ENCODE results near the gene GAB3.
"Not testable (repeated sequence)": the region's sequence is repeated elsewhere in the genome, so short reads cannot be mapped to it uniquely, and the experiment has no call there.

GAB3 gene

DNA sequence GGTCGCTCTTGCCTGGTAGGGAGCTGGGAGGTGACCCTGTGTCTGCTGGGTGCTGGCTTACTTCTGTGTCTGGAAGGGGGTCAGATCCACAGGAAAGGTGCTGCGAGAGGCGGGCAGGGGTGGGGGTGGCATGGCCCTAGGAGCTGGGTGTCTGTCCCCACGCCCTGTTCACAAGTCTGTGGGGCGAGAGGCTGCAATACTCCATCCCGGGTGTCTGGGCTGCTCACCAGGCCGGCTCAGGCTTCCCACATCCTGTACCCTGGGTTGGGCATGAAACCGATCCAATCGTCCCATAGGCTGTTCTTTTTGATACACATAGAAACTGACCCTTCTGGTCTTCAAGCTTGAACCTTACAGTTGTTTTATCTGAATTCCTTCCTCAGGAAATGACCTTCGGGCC is 96.5 kb downstream of the GAB3 start:
- H3K4me1 ChIP-seq (ENCODE audit: insufficient read depth, low read length, poor library complexity, severe bottlenecking) = peaks cover 5% of the 10 kb centered on the region
- H3K9ac ChIP-seq (ENCODE audit: low read depth, low read length, poor library complexity, severe bottlenecking) = no peak overlapping the region
- no peaks in the 10 kb centered on the region for H3K36me3 ChIP-seq (ENCODE audit: insufficient read depth, low read length)
- TF ChIP-seq EZH2phosphoT487 (IDR thresholded peaks at IDR 0.05; ENCODE audit: borderline replicate concordance) = no peak
- TF ChIP-seq, protein P1, sequence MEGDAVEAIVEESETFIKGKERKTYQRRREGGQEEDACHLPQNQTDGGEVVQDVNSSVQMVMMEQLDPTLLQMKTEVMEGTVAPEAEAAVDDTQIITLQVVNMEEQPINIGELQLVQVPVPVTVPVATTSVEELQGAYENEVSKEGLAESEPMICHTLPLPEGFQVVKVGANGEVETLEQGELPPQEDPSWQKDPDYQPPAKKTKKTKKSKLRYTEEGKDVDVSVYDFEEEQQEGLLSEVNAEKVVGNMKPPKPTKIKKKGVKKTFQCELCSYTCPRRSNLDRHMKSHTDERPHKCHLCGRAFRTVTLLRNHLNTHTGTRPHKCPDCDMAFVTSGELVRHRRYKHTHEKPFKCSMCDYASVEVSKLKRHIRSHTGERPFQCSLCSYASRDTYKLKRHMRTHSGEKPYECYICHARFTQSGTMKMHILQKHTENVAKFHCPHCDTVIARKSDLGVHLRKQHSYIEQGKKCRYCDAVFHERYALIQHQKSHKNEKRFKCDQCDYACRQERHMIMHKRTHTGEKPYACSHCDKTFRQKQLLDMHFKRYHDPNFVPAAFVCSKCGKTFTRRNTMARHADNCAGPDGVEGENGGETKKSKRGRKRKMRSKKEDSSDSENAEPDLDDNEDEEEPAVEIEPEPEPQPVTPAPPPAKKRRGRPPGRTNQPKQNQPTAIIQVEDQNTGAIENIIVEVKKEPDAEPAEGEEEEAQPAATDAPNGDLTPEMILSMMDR (conservative IDR thresholded peaks at IDR 0.05; ENCODE audit: low read length) = no peak
- no peaks in the 10 kb centered on the region for H4K20me1 ChIP-seq (ENCODE audit: insufficient read depth, low read length, poor library complexity, severe bottlenecking)
- no peaks in the 10 kb centered on the region for H3K79me2 ChIP-seq (ENCODE audit: insufficient read depth, low read length)
- no peaks in the 10 kb centered on the region for H3K9me3 ChIP-seq (ENCODE audit: insufficient read depth, low read depth, low read length)
- H3K4me3 ChIP-seq (ENCODE audit: low read length, poor library complexity, severe bottlenecking) = no peak overlapping the region
- no peak overlapping the region for H2AFZ ChIP-seq (ENCODE audit: low read length)
- no peaks in the 10 kb centered on the region for H3K9me2 ChIP-seq (replicated peaks; ENCODE audit: low read depth, low read length)
- H3K27me3 ChIP-seq (ENCODE audit: insufficient read depth, low read length, poor library complexity, severe bottlenecking) = no peaks in the 10 kb centered on the region
- H3F3A ChIP-seq (ENCODE audit: low read depth) = no peaks in the 10 kb centered on the region
- no peak overlapping the region for H3K4me2 ChIP-seq (ENCODE audit: low read depth, low read length, poor library complexity, severe bottlenecking)

DNA sequence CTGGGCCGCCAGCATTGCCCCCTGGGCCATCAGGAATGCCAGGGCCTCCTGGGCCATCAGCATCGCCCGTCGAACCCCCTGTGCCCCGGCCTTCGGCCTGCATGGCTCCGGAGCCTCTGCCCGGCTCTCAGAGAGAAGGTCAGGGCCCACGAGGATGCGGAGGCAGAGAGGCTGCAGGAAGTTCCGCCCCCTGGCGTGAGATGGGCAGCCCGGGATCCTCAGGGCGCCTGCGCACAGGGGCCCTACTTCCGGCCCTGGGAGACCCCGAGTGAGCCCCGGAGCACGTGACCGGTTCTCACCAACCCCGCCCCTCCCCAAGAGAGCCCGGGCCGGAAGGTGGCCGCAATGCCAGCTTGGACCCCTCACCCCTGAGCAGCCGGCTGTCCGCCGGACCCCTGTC is 97.5 kb downstream of the GAB3 start, which contains the start of gene CTAG2:
Gene CTAG2, minus strand, starts transcription at position 167 of the 400 bp plus-strand sequence. Its CDS starts 64 bp downstream, at position 103.
- H3K27me3 ChIP-seq (ENCODE audit: insufficient read depth, low read length, poor library complexity, severe bottlenecking); H2AFZ ChIP-seq (ENCODE audit: low read length); H3K9ac ChIP-seq (ENCODE audit: low read depth, low read length, poor library complexity, severe bottlenecking); H3K79me2 ChIP-seq (ENCODE audit: insufficient read depth, low read length); H4K20me1 ChIP-seq (ENCODE audit: insufficient read depth, low read length, poor library complexity, severe bottlenecking); H3K4me2 ChIP-seq (ENCODE audit: low read depth, low read length, poor library complexity, severe bottlenecking); H3K9me2 ChIP-seq (replicated peaks; ENCODE audit: low read depth, low read length); H3K9me3 ChIP-seq (ENCODE audit: insufficient read depth, low read depth, low read length); H3K4me1 ChIP-seq (ENCODE audit: insufficient read depth, low read length, poor library complexity, severe bottlenecking); H3K36me3 ChIP-seq (ENCODE audit: insufficient read depth, low read length); H3K4me3 ChIP-seq (ENCODE audit: low read length, poor library complexity, severe bottlenecking); H3F3A ChIP-seq (ENCODE audit: low read depth): not testable (repeated sequence)

DNA sequence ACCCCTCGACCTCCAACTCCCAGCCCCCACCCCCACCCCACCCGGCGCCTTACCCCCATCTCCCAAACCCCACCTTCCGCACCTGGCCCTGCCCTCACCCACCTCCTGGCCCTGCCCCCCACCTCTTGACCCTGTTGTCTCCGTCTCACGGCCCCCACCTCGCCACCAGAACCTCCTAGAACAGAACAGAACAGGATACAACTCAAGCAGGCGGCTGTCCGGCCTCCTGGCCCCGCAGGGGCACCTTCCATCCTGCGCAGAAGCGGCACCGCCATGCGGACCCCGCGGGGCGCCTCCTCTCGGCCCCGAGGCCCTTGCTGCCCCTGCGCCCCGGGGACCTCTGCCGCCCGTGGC is 97.9 kb downstream of the GAB3 start:
- TF ChIP-seq, protein P1 (conservative IDR thresholded peaks at IDR 0.05; ENCODE audit: low read length) = no peak
- no peak for TF ChIP-seq EZH2phosphoT487 (IDR thresholded peaks at IDR 0.05; ENCODE audit: borderline replicate concordance)
- Histone ChIP-seq H3F3A (ENCODE audit: low read depth) (no peaks in the 10 kb centered on the region), H4K20me1 (ENCODE audit: insufficient read depth, low read length, poor library complexity, severe bottlenecking) (no peaks in the 10 kb centered on the region), H3K4me2 (ENCODE audit: low read depth, low read length, poor library complexity, severe bottlenecking) (no peak overlapping the region), H3K4me3 (ENCODE audit: low read length, poor library complexity, severe bottlenecking) (no peak overlapping the region), H3K79me2 (ENCODE audit: insufficient read depth, low read length) (no peaks in the 10 kb centered on the region), H2AFZ (ENCODE audit: low read length) (no peak overlapping the region), H3K9ac (ENCODE audit: low read depth, low read length, poor library complexity, severe bottlenecking) (no peak overlapping the region), H3K4me1 (ENCODE audit: insufficient read depth, low read length, poor library complexity, severe bottlenecking) (peaks cover 5% of the 10 kb centered on the region), H3K36me3 (ENCODE audit: insufficient read depth, low read length) (no peaks in the 10 kb centered on the region), H3K9me2 (replicated peaks; ENCODE audit: low read depth, low read length) (no peaks in the 10 kb centered on the region), H3K27me3 (ENCODE audit: insufficient read depth, low read length, poor library complexity, severe bottlenecking) (no peaks in the 10 kb centered on the region), H3K9me3 (ENCODE audit: insufficient read depth, low read depth, low read length) (no peaks in the 10 kb centered on the region)

DNA sequence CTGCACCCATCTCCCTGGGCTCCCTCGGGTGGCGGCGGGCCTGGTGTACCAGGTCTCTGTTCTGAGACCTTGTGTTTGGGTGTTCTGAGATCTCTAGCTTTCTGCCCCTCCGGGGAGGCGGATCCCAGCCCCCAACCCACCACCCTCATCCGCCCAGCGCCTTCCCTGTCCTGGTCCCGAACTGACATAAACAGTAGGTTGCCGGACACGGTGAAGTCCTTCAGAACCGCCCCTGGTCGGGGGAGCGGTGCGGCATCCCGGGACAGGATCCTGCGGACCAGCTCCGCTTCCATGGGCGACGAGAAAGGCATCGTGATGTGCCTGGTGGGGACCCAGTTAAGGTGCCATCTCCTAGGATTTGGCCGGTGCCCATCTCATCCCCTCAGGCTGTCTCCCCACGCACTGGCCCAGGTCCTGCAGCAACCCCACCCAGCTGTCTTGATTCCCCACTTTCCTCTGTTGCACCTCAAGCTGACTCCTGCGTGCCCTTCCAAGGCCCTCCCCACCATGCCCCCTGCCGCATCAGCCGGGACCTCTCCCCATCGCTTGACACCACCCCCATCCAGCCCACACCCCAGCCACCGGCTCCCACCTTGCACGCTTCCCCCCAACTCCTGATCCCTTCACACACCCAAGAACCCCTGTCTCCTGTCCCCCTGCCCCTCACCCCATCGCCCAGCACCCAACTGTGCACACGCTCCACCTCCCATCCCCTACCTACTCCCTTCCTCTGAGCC is 98.4 kb downstream of the GAB3 start:
- Histone ChIP-seq H3F3A (ENCODE audit: low read depth) (no peaks in the 10 kb centered on the region), H2AFZ (ENCODE audit: low read length) (no peak overlapping the region), H3K27me3 (ENCODE audit: insufficient read depth, low read length, poor library complexity, severe bottlenecking) (no peaks in the 10 kb centered on the region), H3K9me2 (replicated peaks; ENCODE audit: low read depth, low read length) (no peaks in the 10 kb centered on the region), H3K4me2 (ENCODE audit: low read depth, low read length, poor library complexity, severe bottlenecking) (no peak overlapping the region), H3K79me2 (ENCODE audit: insufficient read depth, low read length) (no peaks in the 10 kb centered on the region), H3K36me3 (ENCODE audit: insufficient read depth, low read length) (no peaks in the 10 kb centered on the region), H3K9me3 (ENCODE audit: insufficient read depth, low read depth, low read length) (no peaks in the 10 kb centered on the region), H3K9ac (ENCODE audit: low read depth, low read length, poor library complexity, severe bottlenecking) (no peak overlapping the region), H4K20me1 (ENCODE audit: insufficient read depth, low read length, poor library complexity, severe bottlenecking) (no peaks in the 10 kb centered on the region), H3K4me3 (ENCODE audit: low read length, poor library complexity, severe bottlenecking) (no peak overlapping the region), H3K4me1 (ENCODE audit: insufficient read depth, low read length, poor library complexity, severe bottlenecking) (peaks cover 5% of the 10 kb centered on the region)
- TF ChIP-seq EZH2phosphoT487 (IDR thresholded peaks at IDR 0.05; ENCODE audit: borderline replicate concordance) = no peak
- TF ChIP-seq, protein P1 (conservative IDR thresholded peaks at IDR 0.05; ENCODE audit: low read length) = no peak

Data from Loucy (cell line).